ENCODE measurements around the gene ACKR2. TPM values are rescaled to one million over a fixed set of nuclear protein-coding genes. Genes with fewer than 3 reads are reported as not detected.
A peak's percentile ranks its signal among the peaks of the same experiment; 100 is the strongest.

ACKR2 gene
- total RNA-seq, 1 donor from 2014 or later, result 1.0 TPM

DNA sequence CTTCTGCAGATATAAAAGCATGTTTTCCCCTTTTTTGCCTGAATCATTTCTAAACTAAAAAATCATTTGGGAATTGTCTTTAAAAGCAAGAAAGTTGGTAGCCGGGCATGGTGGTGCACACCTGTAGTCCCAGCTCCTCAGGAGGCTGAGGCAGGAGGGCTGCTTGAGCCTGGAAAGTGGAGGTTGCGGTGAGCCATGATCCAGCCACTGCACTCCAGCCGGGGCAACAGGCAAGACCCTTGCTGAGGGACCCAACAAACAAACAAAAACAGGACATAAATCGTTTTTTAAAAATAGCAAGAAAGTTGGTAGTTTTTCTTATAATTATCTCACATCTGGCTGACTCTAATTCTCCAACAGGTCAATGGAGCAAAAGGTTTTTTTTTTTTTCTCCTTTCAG is 7.5 kb upstream of the ACKR2 start:
- no peak for TF ChIP-seq CTCF (IDR thresholded peaks at IDR 0.05)
- peaks cover 38% of the 10 kb centered on the region for H3K4me1 Mint-ChIP-seq (ENCODE audit: low read depth)
- H3K36me3 Mint-ChIP-seq (ENCODE audit: low read depth), result no peaks in the 10 kb centered on the region
- DNase-seq (ENCODE audit: low spot score), result no peak
- H3K27me3 Mint-ChIP-seq (ENCODE audit: low read depth), result peaks cover 2% of the 10 kb centered on the region
- H3K4me3 Mint-ChIP-seq (ENCODE audit: unreplicated experiment), result no peak overlapping the region
- no peak overlapping the region for H3K27ac Mint-ChIP-seq (ENCODE audit: unreplicated experiment)
- H3K9me3 Mint-ChIP-seq (ENCODE audit: low read depth), result no peaks in the 10 kb centered on the region

DNA sequence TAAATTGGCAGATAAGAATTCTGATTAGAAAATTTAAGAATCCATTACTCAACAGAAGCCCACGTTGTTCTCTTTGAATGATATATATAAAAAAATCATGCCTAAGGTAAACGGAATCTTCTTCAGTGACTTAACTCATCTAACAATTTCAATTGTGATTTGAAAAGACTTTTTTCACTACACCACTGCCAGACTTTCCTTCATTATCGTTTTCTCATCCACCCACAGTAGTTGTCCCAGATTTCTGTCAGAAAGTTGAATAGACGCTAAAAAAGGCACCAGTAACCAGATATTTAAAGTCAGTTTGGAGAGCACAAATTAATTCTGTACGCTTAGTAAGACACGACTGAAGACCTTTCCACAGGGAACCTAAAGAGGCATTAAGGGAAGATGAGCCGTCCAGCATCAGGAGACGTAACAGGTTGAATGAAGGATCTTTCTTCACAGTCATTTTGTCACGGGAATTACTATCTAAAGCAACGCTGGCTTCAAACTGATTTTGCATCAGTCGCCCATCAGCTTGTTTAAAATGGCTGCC is 6.3 kb upstream of the ACKR2 start:
- Mint-ChIP-seq H3K36me3 (ENCODE audit: low read depth) (no peaks in the 10 kb centered on the region), H3K27ac (ENCODE audit: unreplicated experiment) (peak overlapping the region; percentile 99), H3K4me3 (ENCODE audit: unreplicated experiment) (peak overlapping the region; percentile 100), H3K4me1 (ENCODE audit: low read depth) (peaks cover 38% of the 10 kb centered on the region), H3K9me3 (ENCODE audit: low read depth) (no peaks in the 10 kb centered on the region), H3K27me3 (ENCODE audit: low read depth) (peaks cover 5% of the 10 kb centered on the region)
- no peak for TF ChIP-seq CTCF (IDR thresholded peaks at IDR 0.05)
- DNase-seq (ENCODE audit: low spot score), result no peak

DNA sequence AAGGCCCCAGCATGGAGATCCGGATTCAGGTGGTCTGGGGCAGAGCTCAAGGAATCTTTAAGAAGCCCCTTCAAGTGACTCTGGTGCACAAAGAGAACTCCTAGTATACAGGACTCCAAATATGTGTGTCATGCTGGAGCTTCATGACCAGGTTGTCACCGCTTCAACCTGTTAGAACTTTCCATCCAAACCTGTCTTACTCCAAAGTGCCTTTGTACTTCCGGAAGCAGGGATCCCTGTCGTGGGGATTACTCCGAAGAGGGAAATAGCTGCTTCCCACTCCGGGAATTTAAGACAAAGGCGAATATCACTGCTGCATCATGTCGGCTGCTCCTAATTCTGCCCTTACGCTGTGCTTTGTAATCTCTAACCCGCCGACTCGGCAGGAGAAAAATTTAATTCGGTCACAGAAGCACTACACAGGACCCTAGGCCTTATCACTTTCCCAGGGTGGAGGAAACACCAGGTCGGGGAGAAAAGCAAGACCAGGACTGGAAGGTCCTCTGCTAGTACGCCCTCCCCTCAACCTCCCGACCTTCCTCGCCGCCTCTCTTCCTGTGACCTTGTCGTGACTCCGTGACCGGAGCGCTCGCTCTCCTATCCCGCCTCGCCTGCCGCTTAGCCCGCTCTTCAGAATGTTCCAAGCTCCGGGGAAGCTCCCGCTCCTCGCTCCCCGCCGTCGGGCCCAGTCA is 5.7 kb upstream of the ACKR2 start:
- H3K4me1 Mint-ChIP-seq (ENCODE audit: low read depth), result peaks cover 38% of the 10 kb centered on the region
- peaks cover 5% of the 10 kb centered on the region for H3K27me3 Mint-ChIP-seq (ENCODE audit: low read depth)
- H3K36me3 Mint-ChIP-seq (ENCODE audit: low read depth), result no peaks in the 10 kb centered on the region
- no peak for TF ChIP-seq CTCF (IDR thresholded peaks at IDR 0.05)
- no peak for DNase-seq (ENCODE audit: low spot score)
- peak overlapping the region; percentile 99 for H3K27ac Mint-ChIP-seq (ENCODE audit: unreplicated experiment)
- H3K9me3 Mint-ChIP-seq (ENCODE audit: low read depth), result no peaks in the 10 kb centered on the region
- peak overlapping the region; percentile 100 for H3K4me3 Mint-ChIP-seq (ENCODE audit: unreplicated experiment)

GRCh38 chr3:42804106-42804830 is 5.0 kb upstream of the ACKR2 start, which contains the start of gene HIGD1A:
HIGD1A (minus strand) TSS chr3:42804490; CDS start chr3:42794253, 10,237 bp downstream.
- Mint-ChIP-seq H3K27ac (ENCODE audit: unreplicated experiment) (peak within 1 kb of the TSS; percentile 99), H3K9me3 (ENCODE audit: low read depth) (no peaks in the 10 kb centered on the region), H3K4me1 (ENCODE audit: low read depth) (peaks cover 38% of the 10 kb centered on the region), H3K36me3 (ENCODE audit: low read depth) (no peaks in the 10 kb centered on the region), H3K4me3 (ENCODE audit: unreplicated experiment) (peak within 1 kb of the TSS; percentile 100), H3K27me3 (ENCODE audit: low read depth) (peaks cover 9% of the 10 kb centered on the region)
- peak; percentile 97 for DNase-seq (ENCODE audit: low spot score)
- no peak for TF ChIP-seq CTCF (IDR thresholded peaks at IDR 0.05)

DNA sequence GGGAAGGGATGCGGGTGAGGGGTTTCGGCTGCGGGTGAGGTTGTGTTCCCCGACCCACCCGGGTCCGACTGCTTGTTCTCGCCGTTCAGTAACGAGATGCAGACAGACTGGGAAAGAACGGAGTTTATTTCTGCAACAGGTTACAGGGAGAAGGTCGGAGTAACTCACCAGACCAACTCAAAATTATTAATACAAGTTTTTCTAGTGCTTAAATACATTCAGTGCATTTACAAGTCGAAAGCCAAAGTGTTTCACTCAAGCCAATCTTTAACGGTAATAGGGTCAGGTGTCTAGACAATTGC is 4.5 kb upstream of the ACKR2 start:
- Mint-ChIP-seq H3K4me1 (ENCODE audit: low read depth) (peaks cover 38% of the 10 kb centered on the region), H3K27me3 (ENCODE audit: low read depth) (peaks cover 10% of the 10 kb centered on the region), H3K4me3 (ENCODE audit: unreplicated experiment) (peak overlapping the region; percentile 100), H3K9me3 (ENCODE audit: low read depth) (no peaks in the 10 kb centered on the region), H3K36me3 (ENCODE audit: low read depth) (no peaks in the 10 kb centered on the region), H3K27ac (ENCODE audit: unreplicated experiment) (peak overlapping the region; percentile 99)
- no peak for DNase-seq (ENCODE audit: low spot score)
- TF ChIP-seq CTCF (IDR thresholded peaks at IDR 0.05), result no peak
